ENCODE results near the gene C14orf39.

C14orf39 gene

GRCh38 chr14:60485598-60486251 lies at the start of gene C14orf39:
Gene C14orf39, minus strand, starts transcription at chr14:60486063. Its CDS starts 985 bp downstream, at chr14:60485078.
- peak within 1 kb of the TSS; percentile 46 for H3K4me3 ChIP-seq (ENCODE audit: low read depth, low read length)
- ChIA-PET CTCF (no interaction called here), POLR2A (no interaction called here)
- TF ChIP-seq CTCF (IDR thresholded peaks at IDR 0.05; ENCODE audit: insufficient read depth, low read length, missing control alignments) = no peak
- DNase-seq (ENCODE audit: low read depth, low spot score) = no peak

- TF ChIP-seq CTCF (IDR thresholded peaks at IDR 0.05; ENCODE audit: insufficient read depth, low read length, missing control alignments) = no peak
- H3K4me3 ChIP-seq (ENCODE audit: low read depth, low read length) = no peak overlapping the region
- ChIA-PET POLR2A (no interaction called here), CTCF (no interaction called here)
- no peak for DNase-seq (ENCODE audit: low read depth, low spot score)
Observed at GRCh38 chr14:60532442-60532841, 46.6 kb upstream of the C14orf39 start.

- DNase-seq (ENCODE audit: low read depth, low spot score) = no peak
- POLR2A ChIA-PET = no interaction called here
- H3K4me3 ChIP-seq (ENCODE audit: low read depth, low read length) = no peak overlapping the region
- TF ChIP-seq CTCF (IDR thresholded peaks at IDR 0.05; ENCODE audit: insufficient read depth, low read length, missing control alignments) = no peak
- CTCF ChIA-PET = no interaction called here
Observed at GRCh38 chr14:60515511-60516289, 29.8 kb upstream of the C14orf39 start.

GRCh38 chr14:60514741-60515491 lies 29.1 kb upstream of the C14orf39 start:
- POLR2A ChIA-PET = no interaction called here
- TF ChIP-seq CTCF (IDR thresholded peaks at IDR 0.05; ENCODE audit: insufficient read depth, low read length, missing control alignments) = peak; percentile 40
- no peak for DNase-seq (ENCODE audit: low read depth, low spot score)
- peak overlapping the region; percentile 38 for H3K4me3 ChIP-seq (ENCODE audit: low read depth, low read length)
- CTCF ChIA-PET = no interaction called here

- CTCF ChIA-PET = no interaction called here
- no peak for DNase-seq (ENCODE audit: low read depth, low spot score)
- H3K4me3 ChIP-seq (ENCODE audit: low read depth, low read length) = peak overlapping the region; percentile 38
- POLR2A ChIA-PET = no interaction called here
- TF ChIP-seq CTCF (IDR thresholded peaks at IDR 0.05; ENCODE audit: insufficient read depth, low read length, missing control alignments) = no peak
Observed at GRCh38 chr14:60514378-60514740, 28.5 kb upstream of the C14orf39 start.

- no peak for TF ChIP-seq CTCF (IDR thresholded peaks at IDR 0.05; ENCODE audit: insufficient read depth, low read length, missing control alignments)
- no peak for DNase-seq (ENCODE audit: low read depth, low spot score)
- POLR2A ChIA-PET = no interaction called here
- CTCF ChIA-PET = no interaction called here
- H3K4me3 ChIP-seq (ENCODE audit: low read depth, low read length) = no peak overlapping the region
Observed at GRCh38 chr14:60512973-60513571, 27.2 kb upstream of the C14orf39 start.
